ENCODE data around the gene ASL. TPM values are rescaled to one million over a fixed set of nuclear protein-coding genes. Genes with fewer than 3 reads are reported as not detected.
"Not testable (repeated sequence)": the region's sequence is repeated elsewhere in the genome, so short reads cannot be mapped to it uniquely, and the experiment has no call there.

The ASL gene
- total RNA-seq: 45.4 and 51.0 TPM in 2 replicates

- no peak for DNase-seq (ENCODE audit: extremely low read depth, low read depth, low spot score)
These were observed at the start of gene ASL for GRCh38 chr7:66075590-66076461. Gene ASL (plus strand): TSS chr7:66075819. CDS start chr7:66076082, 263 bp downstream.

- DNase-seq (ENCODE audit: extremely low read depth, low read depth, low spot score): not testable (repeated sequence)
These were observed 47.3 kb upstream of the ASL start for GRCh38 chr7:66028342-66028741.

- DNase-seq (ENCODE audit: extremely low read depth, low read depth, low spot score): no peak
These were observed 41.9 kb upstream of the ASL start for GRCh38 chr7:66033471-66034385.

- DNase-seq (ENCODE audit: extremely low read depth, low read depth, low spot score): not testable (repeated sequence)
These were observed 41.1 kb upstream of the ASL start for GRCh38 chr7:66034436-66035010.

GRCh38 chr7:66036382-66036781 lies 39.2 kb upstream of the ASL start:
- DNase-seq (ENCODE audit: extremely low read depth, low read depth, low spot score): no peak

GRCh38 chr7:66036788-66037187 lies 38.8 kb upstream of the ASL start:
- DNase-seq (ENCODE audit: extremely low read depth, low read depth, low spot score): no peak

GRCh38 chr7:66039094-66039670 lies 36.4 kb upstream of the ASL start:
- DNase-seq (ENCODE audit: extremely low read depth, low read depth, low spot score): no peak

- no peak for DNase-seq (ENCODE audit: extremely low read depth, low read depth, low spot score)
These were observed 31.7 kb upstream of the ASL start for GRCh38 chr7:66043681-66044497.

- not testable (repeated sequence) for DNase-seq (ENCODE audit: extremely low read depth, low read depth, low spot score)
These were observed 31.1 kb upstream of the ASL start for GRCh38 chr7:66044498-66044854.

- no peak for DNase-seq (ENCODE audit: extremely low read depth, low read depth, low spot score)
These were observed 28.2 kb upstream of the ASL start for GRCh38 chr7:66047426-66047825.

- not testable (repeated sequence) for DNase-seq (ENCODE audit: extremely low read depth, low read depth, low spot score)
These were observed 25.7 kb upstream of the ASL start for GRCh38 chr7:66049886-66050285.

GRCh38 chr7:66050337-66050957 lies 25.2 kb upstream of the ASL start:
- DNase-seq (ENCODE audit: extremely low read depth, low read depth, low spot score): no peak

- DNase-seq (ENCODE audit: extremely low read depth, low read depth, low spot score): no peak
These were observed 24.6 kb upstream of the ASL start for GRCh38 chr7:66050990-66051448.

GRCh38 chr7:66052447-66052846 lies 23.2 kb upstream of the ASL start:
- no peak for DNase-seq (ENCODE audit: extremely low read depth, low read depth, low spot score)

GRCh38 chr7:66054063-66054462 lies 21.6 kb upstream of the ASL start:
- no peak for DNase-seq (ENCODE audit: extremely low read depth, low read depth, low spot score)

GRCh38 chr7:66055321-66055956 lies 20.2 kb upstream of the ASL start:
- no peak for DNase-seq (ENCODE audit: extremely low read depth, low read depth, low spot score)

GRCh38 chr7:66060796-66061195 lies 14.8 kb upstream of the ASL start:
- no peak for DNase-seq (ENCODE audit: extremely low read depth, low read depth, low spot score)

GRCh38 chr7:66069732-66070131 lies 5.9 kb upstream of the ASL start:
- no peak for DNase-seq (ENCODE audit: extremely low read depth, low read depth, low spot score)

- no peak for DNase-seq (ENCODE audit: extremely low read depth, low read depth, low spot score)
These were observed 5.4 kb upstream of the ASL start for GRCh38 chr7:66070222-66070621.
